ENCODE measurements around the gene BCL3.
A peak's percentile ranks its signal among the peaks of the same experiment; 100 is the strongest.
"Not testable (repeated sequence)": the region's sequence is repeated elsewhere in the genome, so short reads cannot be mapped to it uniquely, and the experiment has no call there.

The BCL3 gene

GRCh38 chr19:44748426-44749254 is at the start of gene BCL3:
Gene BCL3 (plus strand): TSS chr19:44748708. CDS start chr19:44748791, 83 bp downstream.
- DNase-seq (ENCODE audit: low spot score), result peak; percentile 87

GRCh38 chr19:44700547-44700946 is 48.0 kb upstream of the BCL3 start:
- DNase-seq (ENCODE audit: low spot score), result no peak

GRCh38 chr19:44701228-44701627 is 47.3 kb upstream of the BCL3 start:
- DNase-seq (ENCODE audit: low spot score), result no peak

GRCh38 chr19:44702551-44703176 is 45.8 kb upstream of the BCL3 start:
- DNase-seq (ENCODE audit: low spot score), result no peak

GRCh38 chr19:44703336-44704078 is 45.0 kb upstream of the BCL3 start:
- no peak for DNase-seq (ENCODE audit: low spot score)

GRCh38 chr19:44704982-44705381 is 43.5 kb upstream of the BCL3 start:
- DNase-seq (ENCODE audit: low spot score), result no peak

- no peak for DNase-seq (ENCODE audit: low spot score)
These were observed 43.0 kb upstream of the BCL3 start for GRCh38 chr19:44705502-44706010.

- DNase-seq (ENCODE audit: low spot score), result no peak
These were observed 41.8 kb upstream of the BCL3 start for GRCh38 chr19:44706506-44707236.

- DNase-seq (ENCODE audit: low spot score), result no peak
These were observed 40.7 kb upstream of the BCL3 start for GRCh38 chr19:44707794-44708193.

- no peak for DNase-seq (ENCODE audit: low spot score)
These were observed 39.6 kb upstream of the BCL3 start for GRCh38 chr19:44708940-44709339.

- not testable (repeated sequence) for DNase-seq (ENCODE audit: low spot score)
These were observed 38.9 kb upstream of the BCL3 start for GRCh38 chr19:44709434-44710266.

GRCh38 chr19:44710483-44710882 is 38.0 kb upstream of the BCL3 start:
- no peak for DNase-seq (ENCODE audit: low spot score)

GRCh38 chr19:44712864-44713515 is 35.5 kb upstream of the BCL3 start:
- no peak for DNase-seq (ENCODE audit: low spot score)

GRCh38 chr19:44714597-44715169 is 33.8 kb upstream of the BCL3 start:
- DNase-seq (ENCODE audit: low spot score), result no peak

GRCh38 chr19:44717603-44718002 is 30.9 kb upstream of the BCL3 start:
- no peak for DNase-seq (ENCODE audit: low spot score)

- peak; percentile 63 for DNase-seq (ENCODE audit: low spot score)
These were observed 29.9 kb upstream of the BCL3 start for GRCh38 chr19:44718441-44719261.

GRCh38 chr19:44719262-44719701 is 29.2 kb upstream of the BCL3 start:
- DNase-seq (ENCODE audit: low spot score), result no peak

GRCh38 chr19:44720396-44720795 is 28.1 kb upstream of the BCL3 start:
- DNase-seq (ENCODE audit: low spot score), result not testable (repeated sequence)

- DNase-seq (ENCODE audit: low spot score), result no peak
These were observed 27.6 kb upstream of the BCL3 start for GRCh38 chr19:44720945-44721344.
